ENCODE measurements around the gene ADORA2A.
"Not testable (repeated sequence)": the region's sequence is repeated elsewhere in the genome, so short reads cannot be mapped to it uniquely, and the experiment has no call there.

The ADORA2A gene

GRCh38 chr22:24489011-24489410 is 61.6 kb downstream of the ADORA2A start:
- DNase-seq: no peak
- ATAC-seq: no peak

GRCh38 chr22:24489434-24489833 is 62.0 kb downstream of the ADORA2A start:
- not testable (repeated sequence) for DNase-seq, ATAC-seq

Measured in stimulated activated naive CD8-positive, alpha-beta T cell treated with anti-CD3 and anti-CD28 coated beads, Interleukin-15, Interleukin-2, amounts not matched to agents 100 U/mL and 50 U/mL, for 24 hours (primary cell).